GM21576 (cell line): Measurements from ENCODE around the gene SLC33A1.

Experiments
- ATAC-seq: cut with Tn5 transposase; IDR thresholded peaks from one replicate; pipeline ENCODE4 v1.9.1; 2021; ENCODE audit warnings: mild to moderate bottlenecking, moderate library complexity; ENCODE audit not compliant: unreplicated experiment

SLC33A1 gene

DNA sequence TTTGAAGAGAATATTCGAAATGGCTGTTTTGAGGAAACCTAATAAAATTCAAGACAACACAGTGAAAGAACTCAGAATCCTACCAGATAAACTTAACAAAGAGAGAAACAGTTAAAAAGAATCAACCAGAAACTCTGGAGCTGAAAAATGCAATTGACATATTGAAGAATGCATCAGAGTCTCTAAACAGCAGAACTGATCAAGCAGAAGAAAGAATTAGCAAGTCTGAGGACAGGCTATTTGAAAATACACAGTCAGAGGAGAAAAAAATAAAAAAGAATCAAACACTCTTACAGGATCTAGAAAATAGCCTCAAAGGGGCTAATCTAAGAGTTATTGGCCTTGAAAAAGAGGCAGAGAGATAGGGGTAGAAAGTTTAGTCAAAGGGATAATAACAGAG, 61.7 kb downstream of the SLC33A1 start:
- ATAC-seq, result no peak

DNA sequence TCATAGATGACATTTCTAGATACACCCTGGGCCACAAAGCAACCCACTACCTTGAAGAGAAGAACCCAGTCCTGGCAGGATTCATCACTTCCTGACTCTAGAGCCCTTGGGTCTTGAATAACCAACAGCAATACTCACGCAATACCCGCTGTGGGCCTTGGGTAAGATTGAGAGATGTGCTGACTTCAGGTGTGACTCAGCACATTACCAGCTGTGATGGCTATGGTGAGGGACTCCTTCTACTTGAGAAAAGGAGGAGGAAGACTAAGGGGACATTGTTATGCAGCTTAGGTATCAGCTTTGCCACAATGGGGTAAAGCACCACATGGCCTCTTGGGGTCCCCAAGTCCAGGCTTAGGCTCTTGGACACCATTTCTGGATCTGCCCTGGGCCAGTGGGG, 63.0 kb downstream of the SLC33A1 start:
- no peak for ATAC-seq

DNA sequence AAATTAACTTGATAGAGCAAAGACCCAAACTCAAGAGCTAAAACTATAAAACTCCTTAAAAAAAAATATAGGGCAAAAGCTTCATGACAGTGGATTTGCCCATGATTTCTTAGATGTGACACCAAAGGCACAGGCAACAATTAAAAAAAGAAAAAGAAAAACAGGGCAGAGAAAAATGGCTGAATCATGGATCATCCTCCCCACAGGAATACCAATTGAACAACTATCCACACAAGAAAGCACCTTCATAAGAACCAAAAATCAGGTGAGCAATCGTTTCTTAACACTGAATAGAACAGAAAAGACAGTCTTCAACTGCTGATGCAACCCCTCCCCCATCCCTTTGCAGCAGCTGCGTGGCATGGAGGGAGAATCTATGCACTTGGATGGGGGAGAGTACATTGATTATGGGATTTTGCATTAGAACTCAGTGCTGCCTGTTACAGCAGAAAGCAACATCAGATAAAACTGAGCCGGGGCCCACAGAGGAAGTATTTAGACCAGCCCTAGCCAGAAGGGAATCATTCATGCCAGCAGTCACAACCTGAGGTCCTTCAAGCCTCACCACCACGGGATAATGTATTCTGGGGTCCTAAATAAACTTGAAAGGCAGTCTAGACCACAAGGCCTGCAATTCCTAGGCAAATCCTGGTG, 63.8 kb downstream of the SLC33A1 start:
- ATAC-seq, result no peak

DNA sequence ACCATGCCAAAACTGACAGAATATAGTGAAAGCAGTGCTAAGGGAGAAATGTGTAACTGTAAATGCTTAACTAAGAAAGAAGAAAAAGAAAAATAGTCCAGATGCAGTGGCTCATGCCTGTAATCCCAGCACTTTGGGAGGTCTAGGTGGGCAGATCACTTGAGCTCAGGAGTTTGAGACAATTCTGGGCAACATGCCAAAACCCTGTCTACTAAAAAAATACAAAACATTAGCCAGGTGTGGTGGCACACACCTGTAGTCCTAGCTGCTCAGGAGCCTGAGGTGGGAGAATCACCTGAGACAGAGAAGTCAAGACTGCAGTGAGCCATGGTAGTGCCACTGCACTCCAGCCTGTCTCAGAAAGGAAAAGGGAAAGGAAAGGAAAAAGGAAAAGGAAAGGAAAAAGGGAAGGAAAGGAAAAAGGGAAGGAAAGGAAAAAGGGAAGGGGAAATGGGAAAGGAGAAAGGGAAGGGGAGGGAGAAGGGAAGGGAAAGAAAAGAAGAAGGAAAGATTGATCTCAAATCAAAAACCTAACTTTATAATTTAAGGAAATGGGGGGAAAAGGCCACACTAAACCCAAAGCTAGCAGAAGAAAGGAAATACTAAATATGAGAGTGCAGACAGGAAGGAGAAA, 68.4 kb downstream of the SLC33A1 start:
- ATAC-seq, result no peak

DNA sequence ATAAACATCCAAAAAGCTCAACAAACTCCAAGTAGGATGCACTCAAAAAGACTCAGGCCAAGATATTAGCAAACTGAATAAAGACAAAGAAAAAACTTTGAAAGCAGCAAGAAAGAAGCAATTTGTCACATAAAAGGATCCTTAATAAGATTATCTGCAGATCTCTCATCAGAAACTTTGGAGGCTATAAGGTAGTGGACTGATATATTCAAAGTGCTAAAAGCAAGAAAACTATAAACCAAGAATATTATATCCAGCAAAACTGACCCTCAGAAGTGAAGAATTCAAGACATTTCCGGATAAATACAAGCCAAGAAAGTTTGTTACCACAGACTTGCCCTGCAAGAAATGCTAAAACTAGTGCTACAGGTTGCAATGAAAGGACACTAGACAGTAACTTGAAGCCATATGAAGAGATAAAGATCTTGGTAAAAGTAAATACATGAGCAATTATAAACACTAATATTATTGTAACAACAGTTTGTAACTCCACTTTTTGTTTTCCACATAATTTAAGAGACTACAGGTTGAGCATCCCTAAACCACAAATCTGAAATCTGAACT, 71.8 kb downstream of the SLC33A1 start:
- no peak for ATAC-seq

DNA sequence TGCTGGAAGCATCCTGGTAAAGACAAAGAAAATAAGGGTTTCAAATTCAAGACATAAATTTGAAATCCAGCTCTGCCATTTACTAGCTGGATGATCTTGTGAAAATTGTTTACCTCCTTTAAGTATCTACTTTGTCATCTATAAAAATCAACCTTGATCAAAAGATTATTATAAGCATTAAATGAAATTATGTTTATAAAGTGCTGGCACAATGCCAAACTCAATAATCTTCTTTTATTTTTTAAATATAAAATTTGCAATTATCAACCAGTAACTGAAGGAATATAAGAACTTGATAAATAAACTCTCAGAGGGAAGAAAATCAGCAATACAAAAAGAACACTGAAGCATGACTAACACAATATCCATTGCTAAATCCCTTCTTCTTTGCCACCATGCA, 73.9 kb downstream of the SLC33A1 start:
- no peak for ATAC-seq

DNA sequence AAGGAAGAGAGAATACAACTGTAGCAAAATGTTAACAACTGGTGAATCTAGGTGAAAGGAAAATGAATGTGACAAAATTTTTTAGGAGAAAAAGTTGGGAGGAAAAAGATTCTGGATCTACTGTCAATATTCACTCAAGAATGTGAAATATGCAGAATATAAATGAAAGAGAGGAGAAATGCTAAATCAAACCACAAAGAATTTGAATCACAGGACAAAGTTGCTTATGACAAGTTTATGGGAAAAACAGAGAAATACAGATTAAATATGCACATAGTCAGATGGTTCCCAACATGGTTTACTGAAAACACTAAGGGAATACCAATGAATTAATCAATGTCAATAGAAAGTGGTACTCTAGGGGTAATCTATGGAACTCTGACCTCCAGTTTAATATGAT, 75.8 kb downstream of the SLC33A1 start:
- no peak for ATAC-seq

DNA sequence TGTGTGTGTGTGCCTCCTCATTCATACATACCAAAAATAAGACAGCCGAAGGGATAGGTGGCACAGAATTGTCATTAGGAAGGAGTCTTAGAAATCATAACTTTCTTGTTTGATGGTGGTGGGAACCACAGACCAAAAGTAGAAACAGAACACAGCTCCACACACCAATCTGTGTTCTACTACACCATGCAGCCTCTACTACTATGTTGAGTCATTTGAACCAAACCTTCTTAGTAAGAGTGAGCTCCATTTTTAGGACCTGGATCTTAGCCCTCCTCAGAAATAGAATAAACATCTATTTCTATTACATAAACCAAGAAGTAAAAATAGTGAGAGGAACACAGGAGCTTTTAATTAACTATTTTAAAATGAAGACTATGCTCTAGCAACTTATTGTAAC, 81.4 kb downstream of the SLC33A1 start:
- no peak for ATAC-seq

DNA sequence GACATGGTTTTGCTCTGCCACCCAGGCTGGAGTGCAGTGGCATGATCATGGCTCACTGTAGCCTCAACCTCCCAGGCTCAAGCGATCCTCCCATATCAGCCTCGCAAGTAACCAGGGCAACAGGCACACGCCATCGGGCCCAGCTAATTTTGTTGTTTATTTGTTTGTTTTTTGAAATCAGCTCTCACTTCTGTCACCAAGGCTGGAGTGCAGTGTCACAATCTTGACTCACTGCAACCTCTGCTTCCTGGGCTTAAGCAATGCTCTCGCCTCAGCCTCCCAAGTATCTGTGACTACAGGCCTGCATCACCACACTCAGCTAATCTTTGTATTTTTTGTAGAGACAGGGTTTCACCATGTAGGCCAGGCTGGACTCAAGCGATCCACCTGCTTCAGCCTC, 83.1 kb downstream of the SLC33A1 start:
- no peak for ATAC-seq
